OCI-LY7 (cell line): ENCODE measurements around the gene OPRM1. TPM values are rescaled to one million over a fixed set of nuclear protein-coding genes. Genes with fewer than 3 reads are reported as not detected.
A peak's percentile ranks its signal among the peaks of the same experiment; 100 is the strongest.

Source experiments
- BruUV-seq: library from RNA; stranded (reverse); fragments of 400-500 nt; replicated peaks from 2 replicates; lab custom pipeline; 2021; lab: Mats Ljungman, UMichigan
- CTCF ChIA-PET: fragments of 300-600 bp; sonication (Branson Sonifier 250); formaldehyde crosslinking; loops from one replicate; lab custom pipeline; 2022; ENCODE audit warnings: antibody characterized with exemption; ENCODE audit not compliant: unreplicated experiment; lab: Charles Lee
- POLR2A ChIA-PET: fragments of 300-600 bp; sonication (Branson Sonifier 250); formaldehyde crosslinking; loops from one replicate; lab custom pipeline; 2022; ENCODE audit warnings: antibody characterized with exemption; lab: Charles Lee
- DNase-seq: peaks from one replicate; pipeline ENCODE4 v3.0.0-alpha.2; 2015; ENCODE audit warnings: low spot score
- H2AFZ ChIP-seq: fragments of 200-600 bp; sonication (generic), shearing (Covaris generic); 2 replicates; pipeline ENCODE4 v1.6.1; 2014; ENCODE audit warnings: mild to moderate bottlenecking, antibody characterized with exemption, low read length, moderate library complexity
- H3K27ac ChIP-seq: fragments of 200-600 bp; sonication (generic); 2 replicates; pipeline ENCODE4 v1.5.1; 2014; ENCODE audit warnings: mixed run types, low read depth, mild to moderate bottlenecking, moderate library complexity, low read length, inconsistent platforms; ENCODE audit not compliant: poor library complexity, severe bottlenecking
- H3K36me3 ChIP-seq: fragments of 200-600 bp; sonication (generic); 2 replicates; pipeline ENCODE4 v1.6.1; 2014; ENCODE audit warnings: mild to moderate bottlenecking, antibody characterized with exemption, low read length, moderate library complexity, mixed read lengths; ENCODE audit not compliant: insufficient read depth
- H3K4me1 ChIP-seq: fragments of 200-600 bp; sonication (generic); 2 replicates; pipeline ENCODE4 v1.5.1; 2014; ENCODE audit warnings: mild to moderate bottlenecking, low read length; ENCODE audit not compliant: insufficient read depth, poor library complexity, severe bottlenecking
- H3K4me2 ChIP-seq: fragments of 200-600 bp; sonication (generic); 2 replicates; pipeline ENCODE4 v1.6.1; 2014; ENCODE audit warnings: mild to moderate bottlenecking, low read length
- H3K4me3 ChIP-seq: fragments of 200-600 bp; sonication (generic); 2 replicates; pipeline ENCODE4 v1.5.1; 2014; ENCODE audit warnings: mild to moderate bottlenecking, low read depth, low read length; ENCODE audit not compliant: poor library complexity, severe bottlenecking
- H3K79me2 ChIP-seq: fragments of 200-600 bp; sonication (generic); 2 replicates; pipeline ENCODE4 v1.6.1; 2016; ENCODE audit warnings: low read depth, mild to moderate bottlenecking, low read length, moderate library complexity, mixed read lengths; ENCODE audit not compliant: insufficient read depth
- H3K9me2 ChIP-seq: fragments of 200-600 bp; sonication (generic); 2 replicates; pipeline ENCODE4 v1.6.1; 2016; ENCODE audit warnings: mild to moderate bottlenecking, low read length, mixed read lengths; ENCODE audit not compliant: insufficient read depth
- H3K9me3 ChIP-seq: fragments of 200-600 bp; sonication (generic); 2 replicates; pipeline ENCODE4 v1.6.1; 2014; ENCODE audit warnings: mild to moderate bottlenecking, mixed run types, low read length, mixed read lengths
- H4K20me1 ChIP-seq: fragments of 200-600 bp; sonication (generic); 2 replicates; pipeline ENCODE4 v1.6.1; 2014; ENCODE audit warnings: mild to moderate bottlenecking, antibody characterized with exemption, low read length, moderate library complexity, mixed read lengths; ENCODE audit not compliant: insufficient read depth
- CTCF ChIP-seq: fragments of 200-600 bp; sonication (generic); conservative IDR thresholded peaks from 2 replicates; pipeline ENCODE4 v1.5.1; 2014; ENCODE audit warnings: mild to moderate bottlenecking, antibody characterized with exemption, low read length, moderate library complexity, mixed read lengths
- EZH2phosphoT487 ChIP-seq: fragments of 200-600 bp; sonication (generic); IDR thresholded peaks from 2 replicates; pipeline ENCODE4 v1.6.1; 2018; ENCODE audit warnings: low read depth, borderline replicate concordance, mild to moderate bottlenecking, mixed run types, antibody characterized with exemption, low read length, moderate library complexity, mixed read lengths
- intact Hi-C: fragments of 100-400 bp; cut with micrococcal nuclease; formaldehyde crosslinking; loops from one replicate; pipeline ENCODE4 v1.10.0; 2022; ENCODE audit not compliant: unreplicated experiment
- total RNA-seq, 2 experiments: library from RNA; depleted of rRNA in 1 of 2; stranded (reverse); fragments of >200 nt in 1 of 2; shearing (Covaris generic) in 1 of 2; gene quantifications; 2 replicates each; pipeline ENCODE4 v1.2.3, GENCODE V29; 2014 to 2022

OPRM1 gene
- total RNA-seq, 2 experiments from 2014 or later = not detected

- Histone ChIP-seq H3K4me2 (no peak overlapping the region), H2AFZ (no peak overlapping the region), H3K4me3 (no peak overlapping the region), H3K79me2 (no peaks in the 10 kb centered on the region), H3K36me3 (no peaks in the 10 kb centered on the region), H3K9me2 (no peaks in the 10 kb centered on the region), H4K20me1 (no peaks in the 10 kb centered on the region), H3K4me1 (peaks cover 6% of the 10 kb centered on the region), H3K9me3 (no peaks in the 10 kb centered on the region), H3K27ac (no peak overlapping the region)
- intact Hi-C loops = no loop called here
- no TSS peak for BruUV-seq
- no peak for TF ChIP-seq EZH2phosphoT487
- TF ChIP-seq CTCF = no peak
- POLR2A ChIA-PET = interaction anchor here (0.6 to 0.8 kb wide), 4 partner anchors 13 to 275 kb away, joined by 3 to 4 read pairs (median 4); no protein-coding TSS in a partner anchor
- no peak for DNase-seq
- CTCF ChIA-PET = no interaction called here
These were observed 208.2 kb downstream of the OPRM1 start for GRCh38 chr6:154247119-154247861.

GRCh38 chr6:154249499-154250298, 210.7 kb downstream of the OPRM1 start:
- Histone ChIP-seq H2AFZ (peak overlapping the region; percentile 43; the same call in 1 of the 2 replicates), H3K79me2 (no peaks in the 10 kb centered on the region), H3K4me2 (peak overlapping the region; percentile 40; the same call in 1 of the 2 replicates), H3K4me1 (peaks cover 6% of the 10 kb centered on the region), H3K27ac (no peak overlapping the region), H3K4me3 (no peak overlapping the region), H4K20me1 (no peaks in the 10 kb centered on the region), H3K9me2 (no peaks in the 10 kb centered on the region), H3K36me3 (no peaks in the 10 kb centered on the region), H3K9me3 (no peaks in the 10 kb centered on the region)
- BruUV-seq = no TSS peak
- TF ChIP-seq EZH2phosphoT487 (no peak), CTCF (no peak)
- ChIA-PET CTCF (no interaction called here), POLR2A (interaction anchor here (0.6 to 0.7 kb wide), 2 partner anchors 48 to 883 kb away, joined by 3 read pairs; no protein-coding TSS in a partner anchor)
- intact Hi-C loops = no loop called here
- DNase-seq = peak; percentile 2
